G401.6 (cell line): ENCODE measurements around the gene NMBR.
"Not testable (repeated sequence)": the region's sequence is repeated elsewhere in the genome, so short reads cannot be mapped to it uniquely, and the experiment has no call there.

Experiments used
- FAIRE-seq: peaks from 2 replicates; lab custom pipeline; 2012; peaks lifted over from hg19 to GRCh38; lab: Jason Lieb, UNC

NMBR gene

GRCh38 chr6:142055219-142055618, 91.7 kb downstream of the NMBR start:
- FAIRE-seq, result no peak

- no peak for FAIRE-seq
These were observed 95.5 kb downstream of the NMBR start for GRCh38 chr6:142051404-142051803.

GRCh38 chr6:142048593-142048980, 98.3 kb downstream of the NMBR start:
- FAIRE-seq, result no peak

GRCh38 chr6:142047934-142048592, 98.9 kb downstream of the NMBR start:
- no peak for FAIRE-seq

GRCh38 chr6:142045380-142046278, 101.3 kb downstream of the NMBR start:
- no peak for FAIRE-seq

GRCh38 chr6:142035890-142036289, 111.0 kb downstream of the NMBR start:
- no peak for FAIRE-seq

- no peak for FAIRE-seq
These were observed 115.9 kb downstream of the NMBR start for GRCh38 chr6:142031035-142031434.

- no peak for FAIRE-seq
These were observed 116.8 kb downstream of the NMBR start for GRCh38 chr6:142030115-142030619.

- no peak for FAIRE-seq
These were observed 118.4 kb downstream of the NMBR start for GRCh38 chr6:142028527-142028926.

GRCh38 chr6:142027804-142028203, 119.1 kb downstream of the NMBR start:
- not testable (repeated sequence) for FAIRE-seq

GRCh38 chr6:142027074-142027473, 119.8 kb downstream of the NMBR start:
- FAIRE-seq, result no peak

GRCh38 chr6:142026471-142026870, 120.5 kb downstream of the NMBR start:
- FAIRE-seq, result no peak
